Stimulated activated naive CD4-positive, alpha-beta T cell treated with Interleukin-2 at 50 U/mL for 16 hours (primary cell): ENCODE data around the gene GNPTG.
A peak's percentile ranks its signal among the peaks of the same experiment; 100 is the strongest.

Experiments used
- DNase-seq: peaks from one replicate; lab custom pipeline; 2025; lab: John Stamatoyannopoulos, UW

Gene GNPTG

GRCh38 chr16:1371054-1371978 is 19.6 kb downstream of the GNPTG start:
- no peak for DNase-seq

- DNase-seq: no peak
Observed at GRCh38 chr16:1372292-1372950, 20.7 kb downstream of the GNPTG start.

- DNase-seq: no peak
Observed at GRCh38 chr16:1374418-1375297, 22.9 kb downstream of the GNPTG start.

- DNase-seq: no peak
Observed at GRCh38 chr16:1375298-1375640, 23.5 kb downstream of the GNPTG start.

- no peak for DNase-seq
Observed at GRCh38 chr16:1375741-1376410, 24.1 kb downstream of the GNPTG start.

GRCh38 chr16:1377406-1378010 is 25.8 kb downstream of the GNPTG start:
- DNase-seq: no peak

- no peak for DNase-seq
Observed at GRCh38 chr16:1378087-1378803, 26.5 kb downstream of the GNPTG start.

- DNase-seq: peak; percentile 74
Observed at GRCh38 chr16:1378804-1379303, 27.1 kb downstream of the GNPTG start.

- peak; percentile 63 for DNase-seq
Observed at GRCh38 chr16:1379304-1380076, 27.8 kb downstream of the GNPTG start.

GRCh38 chr16:1380195-1380594 is 28.5 kb downstream of the GNPTG start:
- no peak for DNase-seq

GRCh38 chr16:1381612-1382406 is 30.1 kb downstream of the GNPTG start:
- DNase-seq: no peak

- DNase-seq: no peak
Observed at GRCh38 chr16:1383556-1383955, 31.8 kb downstream of the GNPTG start.

- DNase-seq: no peak
Observed at GRCh38 chr16:1385232-1385631, 33.5 kb downstream of the GNPTG start.

GRCh38 chr16:1387331-1387730 is 35.6 kb downstream of the GNPTG start:
- no peak for DNase-seq

GRCh38 chr16:1389762-1390161 is 38.0 kb downstream of the GNPTG start:
- no peak for DNase-seq

- DNase-seq: no peak
Observed at GRCh38 chr16:1390239-1390779, 38.6 kb downstream of the GNPTG start.

GRCh38 chr16:1392826-1393225 is 41.1 kb downstream of the GNPTG start:
- no peak for DNase-seq

- no peak for DNase-seq
Observed at GRCh38 chr16:1393613-1394176, 42.0 kb downstream of the GNPTG start.
